HG03108 (cell line): ENCODE measurements around the gene FRMD4B.
"Not testable (repeated sequence)": the region's sequence is repeated elsewhere in the genome, so short reads cannot be mapped to it uniquely, and the experiment has no call there.

ENCODE experiments used
- ATAC-seq: cut with Tn5 transposase; IDR thresholded peaks from one replicate; pipeline ENCODE4 v1.9.1; 2021; ENCODE audit warnings: moderate library complexity; ENCODE audit not compliant: unreplicated experiment

The FRMD4B gene

DNA sequence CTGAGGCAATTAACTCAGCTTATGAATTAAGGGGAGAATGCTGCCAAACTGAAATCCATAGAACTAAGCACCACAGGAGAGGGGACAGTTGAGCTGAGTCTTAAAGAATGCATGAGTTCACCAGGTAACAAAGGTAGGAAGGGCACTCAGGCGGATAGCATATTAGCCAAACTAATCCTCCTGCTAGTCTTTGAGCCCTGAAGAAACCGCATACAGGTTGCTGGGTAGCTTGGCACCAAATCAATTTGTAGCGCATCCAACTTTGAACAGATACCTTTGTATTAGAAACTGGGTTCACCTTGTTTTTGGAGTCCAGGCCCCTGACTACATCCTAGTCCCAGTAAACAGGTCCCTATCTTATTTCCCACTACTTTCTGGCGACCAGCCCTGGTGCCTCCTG lies 93.7 kb downstream of the FRMD4B start:
- no peak for ATAC-seq

DNA sequence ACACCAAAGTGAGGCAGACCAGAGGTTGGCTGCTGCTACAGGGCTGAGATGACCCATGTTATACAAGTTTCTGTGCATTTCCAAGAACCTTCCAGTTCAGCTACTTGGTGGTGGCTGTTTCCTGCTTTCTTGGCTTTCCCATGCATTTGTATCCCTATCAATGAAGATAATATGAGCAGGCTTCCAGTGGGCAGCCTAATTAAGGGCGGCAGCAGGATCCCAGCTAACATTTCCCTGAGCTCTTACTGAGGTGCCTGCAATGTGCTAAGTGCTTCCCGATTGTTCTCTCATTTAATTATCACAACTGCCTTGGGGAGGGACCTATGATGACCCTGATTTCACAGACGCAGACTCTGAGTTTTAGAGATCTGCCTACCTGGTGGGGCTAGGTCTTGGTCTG lies 95.5 kb downstream of the FRMD4B start:
- no peak for ATAC-seq

DNA sequence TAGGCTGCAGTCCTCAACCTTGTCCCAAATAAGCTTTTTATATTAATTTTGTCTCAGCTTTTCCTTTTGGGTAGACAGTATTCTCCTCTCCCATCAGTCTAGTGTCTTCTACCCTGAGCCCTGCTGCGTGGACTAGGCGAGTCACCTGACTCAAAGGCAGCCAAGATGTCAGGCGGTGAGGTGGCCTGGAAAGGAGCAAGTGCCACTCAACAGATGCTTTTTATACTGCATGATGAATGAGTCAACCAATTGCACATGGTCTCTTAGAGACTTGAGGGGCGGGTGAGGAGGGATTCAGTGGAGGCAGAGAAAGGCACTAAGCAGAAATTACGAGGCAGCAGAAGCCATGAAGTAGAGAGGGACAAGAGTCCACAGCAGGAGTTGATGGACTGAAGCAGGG lies 95.9 kb downstream of the FRMD4B start:
- no peak for ATAC-seq

DNA sequence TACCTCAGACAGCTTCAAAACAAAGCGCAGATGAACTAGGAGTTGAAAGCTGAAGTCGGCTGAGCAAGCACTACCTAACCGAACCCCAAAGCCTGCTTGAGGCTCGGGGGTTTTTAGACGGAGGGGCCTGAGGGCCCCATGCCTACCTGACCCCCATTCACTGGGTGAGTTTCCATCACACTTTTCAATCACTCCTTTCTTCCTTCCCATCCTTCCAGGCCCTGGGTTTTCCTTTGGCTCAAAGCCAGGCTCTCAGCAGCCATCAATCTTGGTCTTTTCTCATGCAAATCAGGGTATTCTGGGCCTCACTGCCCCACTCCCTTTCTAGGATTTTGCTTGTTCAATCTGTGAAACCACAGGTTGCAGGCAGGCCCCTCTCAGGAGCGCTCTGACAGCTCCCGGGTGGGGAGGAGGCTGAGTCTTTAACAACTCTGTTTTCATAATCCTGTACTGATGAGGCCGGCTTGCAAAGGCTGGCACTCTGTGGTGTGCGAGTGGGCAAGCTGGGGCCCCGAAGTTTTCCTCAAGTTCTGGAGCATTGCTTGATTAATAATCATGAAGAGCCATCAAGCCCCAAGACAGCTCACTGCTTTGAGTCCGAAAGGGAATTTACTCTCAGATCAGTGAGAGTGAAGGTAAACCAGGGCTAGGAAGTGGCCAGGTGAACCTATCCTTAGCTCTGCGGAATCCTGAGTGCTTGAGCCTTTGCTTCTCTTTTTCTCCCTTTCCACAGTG lies 97.6 kb downstream of the FRMD4B start:
- no peak for ATAC-seq

DNA sequence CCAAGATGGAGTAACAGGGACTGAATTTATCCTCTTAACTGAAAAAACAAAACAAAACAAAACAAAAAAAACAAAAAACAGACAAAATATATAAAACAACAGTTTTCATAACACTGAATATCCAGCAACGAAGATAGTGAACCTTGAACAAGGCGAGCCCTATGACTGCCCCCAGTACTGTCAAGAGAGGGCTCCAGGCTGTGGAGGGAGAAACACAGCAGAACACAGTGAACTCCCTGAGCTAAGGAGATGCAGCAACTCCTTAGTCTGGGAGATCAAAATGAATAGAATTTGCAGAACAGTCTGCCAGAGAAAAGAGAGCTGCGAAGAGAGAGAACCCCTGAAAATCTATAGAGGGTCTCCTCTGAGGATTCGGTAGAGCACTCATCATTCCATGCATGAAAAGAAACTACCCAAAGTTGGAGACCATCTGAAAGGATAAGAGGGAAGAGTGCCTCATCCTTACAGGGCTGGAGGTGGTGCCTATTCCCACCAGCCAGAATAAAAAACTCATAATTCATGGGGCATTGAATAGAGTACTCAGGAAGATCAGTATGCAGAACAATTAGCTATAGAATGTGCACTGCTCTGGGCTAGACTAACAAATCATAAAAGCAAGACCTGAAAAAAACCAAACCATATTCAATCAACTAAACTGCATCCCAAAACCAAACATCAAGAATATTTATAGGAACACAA lies 101.8 kb downstream of the FRMD4B start:
- ATAC-seq: no peak

DNA sequence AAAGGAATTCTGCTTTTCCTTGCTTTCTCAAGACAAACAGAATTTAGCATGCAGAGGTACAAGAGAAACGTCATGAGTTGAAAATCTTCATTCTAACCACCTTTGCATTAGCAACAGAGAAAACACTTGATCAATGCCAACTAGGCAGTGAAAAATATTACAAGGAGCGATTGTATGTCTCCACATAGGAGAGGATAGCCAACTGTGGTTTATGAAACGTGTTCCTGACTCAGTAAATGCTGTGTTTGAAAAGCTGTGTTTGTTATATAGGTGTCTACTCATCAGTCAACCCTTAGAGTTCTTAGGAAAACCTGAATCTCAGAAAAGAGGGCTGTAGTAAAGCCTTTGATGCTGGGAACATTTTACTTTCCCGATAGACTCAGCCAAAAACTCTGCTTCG lies 102.4 kb downstream of the FRMD4B start:
- no peak for ATAC-seq

DNA sequence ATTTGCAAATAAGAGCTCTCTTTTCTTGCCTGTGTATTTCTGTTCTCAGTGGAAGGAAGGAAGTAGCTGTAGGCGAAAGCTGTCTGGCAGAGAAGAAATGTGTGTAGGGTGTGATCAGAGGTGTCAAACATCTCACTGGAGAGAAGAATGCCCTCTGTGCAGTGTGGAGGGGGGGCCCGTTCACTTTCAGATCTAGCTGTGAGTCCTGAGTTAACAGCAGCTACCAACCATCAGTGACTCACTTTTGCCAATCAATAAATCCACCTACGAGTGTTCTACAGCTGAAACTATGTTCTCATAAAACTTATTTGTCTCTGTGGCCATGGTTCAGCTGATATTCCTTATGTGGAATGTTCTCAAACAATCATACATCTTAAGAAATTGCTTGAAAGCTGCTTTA lies 103.7 kb downstream of the FRMD4B start:
- ATAC-seq: no peak

DNA sequence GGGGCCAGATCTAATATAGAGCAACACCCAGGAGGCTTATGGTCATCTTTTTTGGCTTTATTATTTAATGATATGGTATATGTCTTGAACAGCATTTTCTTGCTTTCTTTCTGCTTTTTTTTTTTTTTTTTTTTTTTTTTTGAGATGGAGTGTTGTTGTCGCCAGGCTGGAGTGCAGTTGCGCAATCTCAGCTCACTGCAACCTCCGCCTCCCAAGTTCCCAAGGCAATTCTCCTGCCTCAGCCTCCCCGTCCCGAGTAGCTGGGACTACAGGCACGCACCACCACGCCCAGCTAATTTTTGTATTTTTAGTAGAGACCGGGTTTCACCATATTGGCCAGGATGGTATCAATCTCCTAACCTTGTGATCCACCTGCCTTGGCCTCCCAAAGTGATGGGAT lies 108.5 kb downstream of the FRMD4B start:
- not testable (repeated sequence) for ATAC-seq

DNA sequence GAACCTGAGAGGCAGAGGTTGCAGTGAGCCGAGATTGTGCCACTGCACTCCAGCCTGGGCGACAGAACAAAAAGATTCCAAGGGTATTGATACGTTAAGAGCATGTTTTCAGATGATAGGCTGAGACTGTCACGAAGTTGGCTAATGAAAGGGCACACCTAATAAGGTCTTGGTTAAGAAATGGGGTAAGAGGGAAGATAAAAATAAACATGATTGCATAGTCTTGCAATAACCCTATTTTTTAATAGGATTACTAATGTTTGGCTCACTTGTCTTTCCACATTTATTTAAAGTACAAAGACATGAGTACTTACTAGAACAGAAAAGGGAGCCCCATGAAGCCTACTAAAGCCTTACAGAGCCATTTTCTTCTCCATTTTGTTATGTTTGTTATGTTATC lies 109.0 kb downstream of the FRMD4B start:
- ATAC-seq: no peak

DNA sequence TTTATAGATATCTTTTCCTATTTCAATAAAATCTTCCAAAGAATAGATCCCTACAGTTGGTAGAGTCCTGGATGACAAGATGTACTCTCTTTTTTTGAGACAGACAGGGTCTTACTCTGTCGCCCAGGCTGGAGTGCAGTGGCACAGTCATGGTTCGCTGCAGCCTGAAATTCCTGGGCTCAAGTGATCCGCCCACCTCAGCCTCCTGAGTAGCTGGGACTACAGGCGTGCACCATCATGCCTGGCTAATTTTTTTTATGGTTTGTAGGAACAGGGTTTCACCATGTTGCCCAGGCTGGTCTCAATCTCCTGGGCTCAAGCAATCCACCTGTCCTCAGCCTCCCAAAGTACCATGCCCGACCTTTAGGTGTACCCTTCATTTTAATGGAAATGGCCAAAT lies 109.7 kb downstream of the FRMD4B start:
- ATAC-seq: not testable (repeated sequence)

DNA sequence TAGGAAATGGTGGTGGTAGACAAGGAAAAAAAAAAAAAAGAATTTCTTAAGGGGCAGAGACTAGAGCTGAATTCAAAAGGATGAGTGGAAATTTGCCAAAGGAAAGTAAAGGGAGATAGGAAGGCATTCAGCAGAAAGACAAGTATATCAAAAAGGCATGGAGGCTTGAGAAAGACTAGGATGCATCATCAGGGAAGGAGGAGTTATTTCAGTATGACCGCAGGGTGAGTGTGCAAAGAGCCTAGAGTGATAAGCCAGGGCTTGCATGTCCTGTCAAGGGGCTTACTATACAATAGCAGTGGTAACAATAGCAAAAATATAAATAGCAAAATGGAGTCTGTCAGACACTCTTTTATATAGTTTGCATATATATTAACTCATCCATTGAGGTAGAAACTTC lies 112.0 kb downstream of the FRMD4B start:
- no peak for ATAC-seq

DNA sequence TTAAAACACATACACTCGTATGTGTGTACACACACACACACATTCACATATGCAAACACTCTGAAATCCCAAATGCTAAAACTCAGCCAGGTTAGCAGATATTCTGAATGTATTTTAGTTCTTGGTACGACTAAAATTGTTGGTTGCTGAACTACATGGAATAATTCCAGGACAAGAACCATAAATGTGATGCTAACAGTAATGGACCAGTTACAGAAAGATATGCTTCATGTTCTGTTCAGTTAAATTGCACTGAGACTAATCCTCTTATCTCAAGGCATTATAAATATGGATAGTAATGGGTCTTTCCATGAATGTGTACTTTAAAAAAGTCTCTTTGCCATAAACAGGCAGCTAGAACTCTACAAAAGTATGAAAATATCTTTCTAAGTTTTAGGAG lies 113.3 kb downstream of the FRMD4B start:
- ATAC-seq: no peak

DNA sequence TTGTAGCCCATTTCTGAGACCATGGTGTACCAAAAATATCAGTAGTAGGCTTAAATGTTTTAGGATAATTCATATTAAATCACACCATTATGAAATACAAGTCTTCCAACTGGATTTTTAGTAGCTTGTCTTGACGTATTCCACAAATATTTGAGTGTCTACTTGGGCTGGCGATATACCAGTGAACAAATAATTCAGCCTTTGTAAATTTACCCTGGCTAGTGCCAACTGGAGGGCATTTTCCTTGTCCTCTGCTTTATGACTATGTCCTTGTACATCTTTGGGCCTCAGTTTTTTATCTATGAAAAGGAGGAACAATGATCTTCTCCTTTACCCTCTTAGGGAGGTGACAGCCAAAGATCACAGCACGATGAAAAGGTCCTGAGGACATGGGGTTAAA lies 114.8 kb downstream of the FRMD4B start:
- ATAC-seq: no peak

DNA sequence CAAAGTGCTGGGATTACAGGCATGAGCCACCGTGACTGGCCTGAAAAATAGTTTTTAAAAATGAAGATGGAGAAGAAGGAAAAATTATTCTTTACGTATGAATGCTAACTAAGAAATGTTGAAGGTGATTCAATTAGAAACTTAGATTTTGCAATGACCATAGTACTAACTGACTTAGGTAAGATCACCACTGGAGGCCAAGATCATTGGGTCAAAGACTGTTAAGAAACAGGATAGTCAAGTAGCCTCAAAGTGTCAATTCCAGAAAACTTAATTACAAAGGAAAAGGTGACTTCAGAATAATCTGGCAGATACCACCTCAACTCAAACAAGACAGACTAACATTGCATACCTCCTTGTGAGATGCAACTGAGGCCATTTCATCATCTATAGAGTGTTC lies 119.3 kb downstream of the FRMD4B start:
- ATAC-seq: no peak

DNA sequence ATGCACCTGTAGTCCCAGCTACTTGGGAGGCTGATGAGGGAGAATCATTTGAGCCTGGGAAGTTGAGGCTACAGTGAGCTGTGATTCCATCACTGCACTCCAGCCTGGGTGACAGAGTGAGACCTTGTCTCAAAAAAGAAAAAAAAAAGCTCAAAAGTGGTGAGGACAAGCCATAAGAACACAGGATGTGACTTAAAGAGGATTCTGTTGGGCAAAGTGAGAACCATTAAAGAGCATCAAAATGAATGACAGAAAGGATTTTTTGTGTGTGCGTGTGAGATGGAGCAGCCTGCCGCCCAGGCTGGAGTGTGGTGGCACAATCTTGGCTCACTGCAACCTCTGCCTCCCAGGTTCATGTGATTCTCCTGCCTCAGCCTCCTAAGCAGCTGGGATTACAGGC lies 119.8 kb downstream of the FRMD4B start:
- not testable (repeated sequence) for ATAC-seq

DNA sequence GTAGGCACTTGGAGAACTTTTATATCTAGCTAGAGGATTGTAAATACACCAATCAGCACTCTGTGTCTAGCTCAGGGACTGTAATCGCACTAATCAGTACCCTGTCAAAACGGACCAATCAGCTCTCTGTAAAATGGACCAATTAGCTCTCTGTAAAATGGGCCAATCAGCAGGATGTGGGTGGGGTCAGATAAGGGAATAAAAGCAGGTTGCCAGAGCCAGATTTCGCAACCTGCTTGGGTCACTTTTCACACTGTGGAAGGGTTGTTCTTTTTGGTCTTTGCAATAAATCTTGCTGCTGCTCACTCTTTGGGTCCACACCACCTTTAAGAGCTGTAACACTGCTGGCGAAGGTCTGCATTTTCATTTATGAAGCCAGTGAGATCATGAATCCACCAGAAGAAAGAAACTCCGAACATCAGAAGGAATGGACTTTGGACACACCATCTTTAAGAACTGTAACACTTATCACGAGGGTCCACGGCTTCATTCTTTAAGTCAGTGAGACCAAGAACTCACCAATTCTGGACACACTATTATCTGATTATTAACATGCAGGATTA lies 125.0 kb downstream of the FRMD4B start:
- ATAC-seq: not testable (repeated sequence)

DNA sequence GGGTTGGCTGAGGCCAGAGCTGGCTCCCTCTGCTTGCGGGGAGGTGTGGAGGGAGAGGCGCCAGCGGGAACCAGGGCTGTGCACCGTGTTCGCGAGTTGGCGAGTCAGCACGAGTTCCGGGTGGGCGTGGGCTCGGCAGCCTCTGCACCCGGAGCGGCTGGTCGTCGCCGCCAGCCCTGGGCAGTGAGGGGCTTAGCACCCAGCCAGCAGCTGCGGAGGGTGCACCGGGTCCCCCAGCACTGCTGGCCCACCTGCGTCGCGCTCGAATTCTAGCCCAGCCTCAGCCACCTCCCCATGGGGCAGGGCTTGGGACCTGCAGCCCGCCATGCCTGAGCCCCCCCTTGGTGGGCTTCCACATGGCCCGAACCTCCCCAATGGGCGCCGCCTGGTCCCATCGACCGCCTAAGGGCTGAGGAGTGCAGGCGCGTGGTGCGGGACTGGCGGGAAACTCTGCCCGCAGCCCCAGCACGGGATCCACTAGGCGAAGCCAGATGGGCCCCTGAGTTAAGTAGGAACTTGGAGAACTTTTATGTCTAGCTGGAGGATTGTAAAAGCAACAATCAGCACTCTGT lies 125.6 kb downstream of the FRMD4B start:
- ATAC-seq: no peak

DNA sequence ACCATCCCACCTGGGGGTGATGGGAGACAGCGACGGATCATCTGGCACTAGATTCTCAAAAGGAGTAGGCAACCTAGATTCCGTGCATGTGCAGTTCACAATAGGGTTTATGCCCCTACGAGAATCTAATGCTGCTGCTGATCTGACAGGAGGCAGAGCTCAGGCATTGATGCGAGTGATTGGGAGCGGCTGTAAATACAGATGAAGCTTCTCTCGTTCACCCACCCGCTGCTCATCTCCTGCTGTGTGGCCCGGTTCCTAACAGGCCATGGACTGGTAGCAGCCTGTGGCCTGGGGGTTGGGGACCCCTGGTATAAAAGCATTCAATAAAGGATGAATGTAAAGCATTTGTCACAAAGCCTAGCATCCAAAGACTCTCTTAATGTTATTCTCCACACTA lies 126.8 kb downstream of the FRMD4B start:
- ATAC-seq: no peak

DNA sequence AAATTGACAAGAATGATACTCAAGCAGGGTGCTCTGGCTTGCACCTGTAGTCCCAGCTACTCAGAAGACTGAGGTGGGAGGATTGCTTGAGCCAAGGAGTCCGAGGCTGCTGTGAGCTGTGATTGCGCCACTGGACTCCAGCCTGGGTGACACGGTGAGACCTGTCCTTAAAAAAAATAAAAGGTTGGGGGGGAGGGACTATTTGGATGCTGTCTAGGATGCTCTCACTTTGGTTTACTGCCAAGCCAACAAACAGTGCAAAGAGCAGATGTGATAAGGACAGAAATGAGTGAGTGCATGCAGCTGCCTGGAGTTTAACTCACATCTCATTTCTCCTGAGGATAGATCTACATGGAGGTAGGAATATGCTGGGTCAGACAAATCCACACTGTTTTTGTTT lies 130.0 kb downstream of the FRMD4B start:
- no peak for ATAC-seq

DNA sequence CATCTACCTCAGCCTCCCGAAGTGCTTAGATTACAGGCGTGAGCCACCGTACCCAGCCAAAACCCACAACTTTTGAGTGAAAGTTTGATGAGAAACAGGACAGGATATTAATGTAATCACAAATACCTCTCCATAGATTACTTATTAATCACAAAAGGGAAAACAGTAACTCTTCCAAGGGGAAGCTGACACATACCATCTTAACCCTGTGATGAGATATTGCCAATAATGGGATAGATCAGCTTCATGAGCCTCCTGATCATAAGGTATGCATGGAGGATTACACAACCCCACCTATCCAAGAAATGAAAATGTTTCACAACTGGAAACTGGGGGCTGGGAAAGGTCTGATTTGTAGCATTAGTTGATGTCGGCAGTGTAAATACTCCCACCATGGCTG lies 131.5 kb downstream of the FRMD4B start:
- no peak for ATAC-seq

DNA sequence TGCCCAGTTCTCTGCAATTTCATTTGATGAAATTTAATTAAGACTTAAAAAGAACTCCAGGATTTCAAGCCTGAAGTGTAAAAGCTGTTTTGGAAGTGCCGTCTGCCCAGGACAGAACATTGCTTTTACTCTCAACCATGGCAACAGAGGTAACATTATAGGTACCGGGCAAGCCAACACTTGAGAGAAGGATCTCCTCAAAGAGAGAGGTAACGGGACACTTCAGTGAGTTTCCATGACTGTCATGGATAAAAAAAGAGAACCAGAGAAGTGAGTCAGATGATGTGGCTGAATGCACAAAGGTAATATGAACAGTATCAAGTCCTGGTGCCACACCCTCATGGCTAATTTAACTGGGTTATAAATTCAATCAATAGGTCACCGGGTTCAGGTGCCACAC lies 133.3 kb downstream of the FRMD4B start:
- no peak for ATAC-seq

DNA sequence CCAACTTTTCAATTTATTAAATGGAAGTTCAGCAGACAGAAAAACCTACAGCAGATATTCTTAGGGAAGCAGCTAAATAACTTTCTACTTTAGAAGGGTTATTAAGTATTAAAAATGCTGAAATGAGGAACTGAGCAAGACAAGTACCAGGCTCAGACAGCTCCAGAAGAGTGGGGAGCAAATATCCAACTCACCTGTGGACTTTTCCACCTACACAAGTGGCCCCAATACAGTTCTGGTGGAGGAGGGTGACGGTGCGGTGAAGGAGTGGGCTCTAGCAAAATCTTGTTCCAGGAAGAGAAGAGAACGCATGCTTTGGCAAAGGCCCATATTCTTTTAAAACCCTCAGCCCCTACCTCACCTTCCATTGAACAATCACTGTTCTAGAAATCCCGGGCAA lies 133.7 kb downstream of the FRMD4B start:
- ATAC-seq: no peak
